Astrocyte (in vitro differentiated cells and primary cell): Measurements from ENCODE around the gene INSRR. TPM values are rescaled to one million over a fixed set of nuclear protein-coding genes. Genes with fewer than 3 reads are reported as not detected.
A peak's percentile ranks its signal among the peaks of the same experiment; 100 is the strongest.

Experiments used
- DNase-seq: peaks from one replicate; pipeline ENCODE4 v3.0.0-alpha.2; 2010; ENCODE audit warnings: low read depth
- FAIRE-seq: peaks from 2 replicates; lab custom pipeline; 2011; peaks lifted over from hg19 to GRCh38; lab: Jason Lieb, UNC
- H2AFZ ChIP-seq: 2 replicates; pipeline ENCODE4 v1.6.0; 2012; ENCODE audit warnings: low read depth, low read length, inconsistent platforms
- H3K27ac ChIP-seq: 2 replicates; pipeline ENCODE4 v1.5.1; 2011; ENCODE audit warnings: low read depth, low read length, inconsistent platforms
- H3K27me3 ChIP-seq: 2 replicates; pipeline ENCODE4 v1.6.0; 2011; ENCODE audit warnings: low read length, inconsistent platforms; ENCODE audit not compliant: insufficient read depth
- H3K36me3 ChIP-seq: 2 replicates; pipeline ENCODE4 v1.5.1; 2011; ENCODE audit warnings: low read length, inconsistent platforms; ENCODE audit not compliant: insufficient read depth
- H3K4me1 ChIP-seq: 2 replicates; pipeline ENCODE4 v1.5.1; 2011; ENCODE audit warnings: low read length, inconsistent platforms; ENCODE audit not compliant: insufficient read depth
- H3K4me2 ChIP-seq: 2 replicates; pipeline ENCODE4 v1.6.0; 2012; ENCODE audit warnings: low read length, inconsistent platforms
- H3K4me3 ChIP-seq: 2 replicates; pipeline ENCODE4 v1.5.1; 2011; ENCODE audit warnings: low read depth, mild to moderate bottlenecking, low read length, inconsistent platforms; ENCODE audit not compliant: insufficient read depth
- H3K79me2 ChIP-seq: 2 replicates; pipeline ENCODE4 v1.6.0; 2012; ENCODE audit warnings: mild to moderate bottlenecking, low read length, inconsistent platforms; ENCODE audit not compliant: insufficient read depth
- H3K9ac ChIP-seq: 2 replicates; pipeline ENCODE4 v1.6.0; 2012; ENCODE audit warnings: mild to moderate bottlenecking, low read length, inconsistent platforms
- H3K9me3 ChIP-seq: 2 replicates; pipeline ENCODE4 v1.5.1; 2012; ENCODE audit warnings: low read depth, mild to moderate bottlenecking, low read length, inconsistent platforms; ENCODE audit not compliant: insufficient read depth
- H4K20me1 ChIP-seq: 2 replicates; pipeline ENCODE4 v1.6.0; 2012; ENCODE audit warnings: low read length, inconsistent platforms; ENCODE audit not compliant: insufficient read depth
- H3K27ac Mint-ChIP-seq: one replicate; pipeline ENCODE4 v1.8.0; 2021; ENCODE audit warnings: mild to moderate bottlenecking, mixed read lengths; ENCODE audit not compliant: unreplicated experiment
- H3K27me3 Mint-ChIP-seq: one replicate; pipeline ENCODE4 v1.8.0; 2021; ENCODE audit warnings: low read depth, mixed read lengths; ENCODE audit not compliant: unreplicated experiment
- H3K36me3 Mint-ChIP-seq: one replicate; pipeline ENCODE4 v1.8.0; 2021; ENCODE audit warnings: low read depth, mixed read lengths; ENCODE audit not compliant: unreplicated experiment
- H3K4me1 Mint-ChIP-seq: one replicate; pipeline ENCODE4 v1.8.0; 2021; ENCODE audit warnings: low read depth, mixed read lengths; ENCODE audit not compliant: unreplicated experiment
- H3K4me3 Mint-ChIP-seq: one replicate; pipeline ENCODE4 v1.8.0; 2021; ENCODE audit warnings: mild to moderate bottlenecking, moderate library complexity, mixed read lengths; ENCODE audit not compliant: unreplicated experiment
- H3K9me3 Mint-ChIP-seq: one replicate; pipeline ENCODE4 v1.8.0; 2021; ENCODE audit warnings: mild to moderate bottlenecking, mixed read lengths; ENCODE audit not compliant: unreplicated experiment
- EZH2 ChIP-seq: IDR thresholded peaks from 2 replicates; pipeline ENCODE4 v1.6.1; 2012; ENCODE audit warnings: mild to moderate bottlenecking, low read length, inconsistent platforms; ENCODE audit not compliant: insufficient read depth
- total RNA-seq: library from RNA; stranded (reverse); gene quantifications from 2 replicates; pipeline ENCODE4 v1.2.1, GENCODE V29; 2021
- TF ChIP-seq, protein P1 (sequence below): IDR thresholded peaks from 2 replicates; pipeline ENCODE4 v1.5.1; 2011; ENCODE audit warnings: low read depth, mild to moderate bottlenecking, inconsistent platforms, low read length, moderate library complexity; ENCODE audit not compliant: insufficient read depth

The INSRR gene
- total RNA-seq, 1 donor from 2014 or later = 0.05 TPM

DNA sequence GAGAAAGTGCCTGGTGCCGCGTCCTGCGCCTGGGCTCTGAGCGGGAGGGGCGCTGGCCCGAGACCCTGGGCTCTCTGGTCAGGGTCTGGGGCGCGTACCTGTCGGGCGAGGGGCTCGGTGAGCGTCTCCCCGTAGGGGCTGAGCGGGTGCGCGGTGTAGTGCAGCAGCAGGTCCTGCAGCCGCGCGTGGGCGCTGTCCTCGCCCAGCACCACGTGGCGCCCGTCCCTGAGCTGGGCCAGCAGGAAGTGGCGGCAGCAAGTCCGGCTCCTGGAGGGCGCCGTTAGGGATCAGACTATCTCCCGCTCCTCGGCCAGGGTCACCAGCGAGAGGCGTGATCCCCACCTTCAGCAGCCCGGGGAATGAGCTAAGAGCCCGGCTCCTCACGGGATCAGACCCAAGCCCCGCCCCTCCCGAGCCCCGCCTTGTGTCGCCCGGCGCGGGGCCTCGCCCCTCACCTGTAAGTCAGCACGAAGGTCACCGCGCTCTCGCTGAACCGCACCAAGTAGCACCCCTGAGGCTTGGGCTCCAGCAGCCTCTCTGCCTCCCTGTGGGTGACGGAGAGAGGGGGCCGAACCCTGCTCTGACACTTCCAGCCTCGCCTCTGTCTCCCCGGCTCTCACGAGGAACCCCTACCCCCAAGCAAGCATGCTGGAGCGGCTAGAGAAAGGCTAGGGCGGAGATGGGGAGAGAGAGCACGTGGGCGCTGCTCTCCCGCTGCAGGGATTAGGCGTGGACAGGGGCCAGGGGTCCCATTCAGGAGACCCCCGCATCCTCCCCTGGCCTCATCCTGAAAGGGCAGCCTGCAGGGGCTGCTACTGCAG lies 45.0 kb downstream of the INSRR start:
- Histone ChIP-seq H2AFZ (peak overlapping the region; percentile 91), H3K9ac (peak overlapping the region; percentile 44), H4K20me1 (no peaks in the 10 kb centered on the region), H3K27ac (no peak overlapping the region), H3K4me3 (peak overlapping the region; percentile 43), H3K36me3 (no peaks in the 10 kb centered on the region), H3K4me2 (peak overlapping the region; percentile 81), H3K9me3 (no peaks in the 10 kb centered on the region), H3K79me2 (no peaks in the 10 kb centered on the region), H3K27me3 (peaks cover 2% of the 10 kb centered on the region), H3K4me1 (peaks cover 24% of the 10 kb centered on the region)
- peak overlapping the region; percentile 47 for H3K4me3 Mint-ChIP-seq
- peak overlapping the region; percentile 77 for H3K27ac Mint-ChIP-seq
- peaks cover 22% of the 10 kb centered on the region for H3K27me3 Mint-ChIP-seq
- FAIRE-seq = no peak
- peaks cover 4% of the 10 kb centered on the region for H3K9me3 Mint-ChIP-seq
- H3K36me3 Mint-ChIP-seq = peaks cover 8% of the 10 kb centered on the region
- peaks cover 24% of the 10 kb centered on the region for H3K4me1 Mint-ChIP-seq
- no peak for TF ChIP-seq EZH2
- TF ChIP-seq, protein P1, sequence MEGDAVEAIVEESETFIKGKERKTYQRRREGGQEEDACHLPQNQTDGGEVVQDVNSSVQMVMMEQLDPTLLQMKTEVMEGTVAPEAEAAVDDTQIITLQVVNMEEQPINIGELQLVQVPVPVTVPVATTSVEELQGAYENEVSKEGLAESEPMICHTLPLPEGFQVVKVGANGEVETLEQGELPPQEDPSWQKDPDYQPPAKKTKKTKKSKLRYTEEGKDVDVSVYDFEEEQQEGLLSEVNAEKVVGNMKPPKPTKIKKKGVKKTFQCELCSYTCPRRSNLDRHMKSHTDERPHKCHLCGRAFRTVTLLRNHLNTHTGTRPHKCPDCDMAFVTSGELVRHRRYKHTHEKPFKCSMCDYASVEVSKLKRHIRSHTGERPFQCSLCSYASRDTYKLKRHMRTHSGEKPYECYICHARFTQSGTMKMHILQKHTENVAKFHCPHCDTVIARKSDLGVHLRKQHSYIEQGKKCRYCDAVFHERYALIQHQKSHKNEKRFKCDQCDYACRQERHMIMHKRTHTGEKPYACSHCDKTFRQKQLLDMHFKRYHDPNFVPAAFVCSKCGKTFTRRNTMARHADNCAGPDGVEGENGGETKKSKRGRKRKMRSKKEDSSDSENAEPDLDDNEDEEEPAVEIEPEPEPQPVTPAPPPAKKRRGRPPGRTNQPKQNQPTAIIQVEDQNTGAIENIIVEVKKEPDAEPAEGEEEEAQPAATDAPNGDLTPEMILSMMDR = peak; percentile 33
- DNase-seq = peak; percentile 40

DNA sequence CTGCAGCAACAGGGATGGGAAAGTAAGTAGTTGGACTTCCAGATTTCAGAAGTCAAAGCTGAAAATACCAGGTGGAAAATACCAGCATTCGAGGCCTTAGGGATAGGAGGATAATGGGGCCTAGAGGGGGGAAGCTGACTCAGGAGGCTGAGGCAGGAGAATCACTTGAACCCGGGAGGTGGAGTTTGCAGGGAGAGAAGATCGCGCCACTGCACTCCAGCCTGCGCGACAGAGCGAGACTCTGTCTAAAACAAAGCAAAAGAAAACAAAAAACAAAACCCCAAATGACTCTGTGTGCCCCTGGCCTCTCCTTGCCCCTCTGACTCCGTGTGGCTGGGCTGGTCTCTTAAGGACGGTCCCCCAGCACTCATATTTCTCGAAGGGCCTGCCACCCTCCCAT lies 45.6 kb downstream of the INSRR start:
- no peak for DNase-seq
- peaks cover 24% of the 10 kb centered on the region for H3K4me1 ChIP-seq
- peak overlapping the region; percentile 81 for H3K4me2 ChIP-seq
- no peak overlapping the region for H3K27ac ChIP-seq
- no peak for TF ChIP-seq EZH2
- TF ChIP-seq, protein P1 = no peak
- FAIRE-seq = no peak
- no peaks in the 10 kb centered on the region for H3K36me3 ChIP-seq
- Mint-ChIP-seq H3K9me3 (peaks cover 4% of the 10 kb centered on the region), H3K4me1 (peaks cover 24% of the 10 kb centered on the region), H3K4me3 (peak overlapping the region; percentile 41), H3K27ac (no peak overlapping the region), H3K36me3 (peaks cover 8% of the 10 kb centered on the region), H3K27me3 (peaks cover 27% of the 10 kb centered on the region)
- H3K79me2 ChIP-seq = no peaks in the 10 kb centered on the region
- H3K9ac ChIP-seq = peak overlapping the region; percentile 44
- H2AFZ ChIP-seq = peak overlapping the region; percentile 91
- no peaks in the 10 kb centered on the region for H4K20me1 ChIP-seq
- no peaks in the 10 kb centered on the region for H3K9me3 ChIP-seq
- H3K27me3 ChIP-seq = peaks cover 2% of the 10 kb centered on the region
- H3K4me3 ChIP-seq = peak overlapping the region; percentile 43
